Measurements from ENCODE around the gene WDR64. TPM values are rescaled to one million over a fixed set of nuclear protein-coding genes. Genes with fewer than 3 reads are reported as not detected.

Gene WDR64
- total and polyA plus RNA-seq, 9 donors, result 0.10 to 0.67 (median 0.34) TPM; not detected in 2

GRCh38 chr1:241819340-241819866, 167.3 kb downstream of the WDR64 start:
- intact Hi-C loops (cut with DNase I), result no loop called here
- TF ChIP-seq EP300 (IDR thresholded peaks at IDR 0.05), result no peak
- no peak for TF ChIP-seq CTCF (IDR thresholded peaks at IDR 0.05)

GRCh38 chr1:241821363-241821762, 169.3 kb downstream of the WDR64 start:
- no peaks in the 10 kb centered on the region for H3K9me3 ChIP-seq
- H3K4me3 ChIP-seq, result no peak overlapping the region
- WGBS, 3 donors, result 78 to 80% (median 80%) methylated on average over 4 of the region's 4 CpGs
- intact Hi-C loops (cut with DNase I), result no loop called here
- DNase-seq, result no peak
- H3K36me3 ChIP-seq, result no peaks in the 10 kb centered on the region
- no peak overlapping the region for H3K27ac ChIP-seq
- no peaks in the 10 kb centered on the region for H3K4me1 ChIP-seq (ENCODE audit: insufficient read depth)
- TF ChIP-seq CTCF (IDR thresholded peaks at IDR 0.05) (no peak), EP300 (IDR thresholded peaks at IDR 0.05) (no peak), POLR2A (IDR thresholded peaks at IDR 0.05) (no peak)
- H3K27me3 ChIP-seq, result no peaks in the 10 kb centered on the region

More at GRCh38 chr1:241819340-241819866, 167.3 kb downstream of the WDR64 start:
- no peaks in the 10 kb centered on the region for H3K27me3 ChIP-seq
- no peaks in the 10 kb centered on the region for H3K36me3 ChIP-seq
- no peak for DNase-seq
- no peaks in the 10 kb centered on the region for H3K9me3 ChIP-seq
- no peak overlapping the region for H3K4me3 ChIP-seq
- 87 to 89% (median 88%) methylated on average over 4 of the region's 4 CpGs for WGBS, 3 donors
- H3K4me1 ChIP-seq (ENCODE audit: insufficient read depth), result no peaks in the 10 kb centered on the region
- H3K27ac ChIP-seq, result no peak overlapping the region

GRCh38 chr1:241822846-241823245, 170.8 kb downstream of the WDR64 start:
- Histone ChIP-seq H3K9me3 (no peaks in the 10 kb centered on the region), H3K27ac (no peak overlapping the region), H3K27me3 (no peaks in the 10 kb centered on the region), H3K4me3 (no peak overlapping the region), H3K36me3 (no peaks in the 10 kb centered on the region), H3K4me1 (ENCODE audit: insufficient read depth) (no peaks in the 10 kb centered on the region)
- TF ChIP-seq CTCF (IDR thresholded peaks at IDR 0.05) (no peak), EP300 (IDR thresholded peaks at IDR 0.05) (no peak), POLR2A (IDR thresholded peaks at IDR 0.05) (no peak)
- intact Hi-C loops (cut with DNase I), result no loop called here
- no peak for DNase-seq

GRCh38 chr1:241823925-241824324, 171.8 kb downstream of the WDR64 start:
- Histone ChIP-seq H3K9me3 (no peaks in the 10 kb centered on the region), H3K36me3 (no peaks in the 10 kb centered on the region), H3K27ac (no peak overlapping the region), H3K27me3 (no peaks in the 10 kb centered on the region), H3K4me1 (ENCODE audit: insufficient read depth) (peaks cover 2% of the 10 kb centered on the region), H3K4me3 (no peak overlapping the region)
- intact Hi-C loops (cut with DNase I), result no loop called here
- 94 to 100% (median 100%) methylated on average over 1 of the region's 1 CpG for WGBS, 3 donors
- TF ChIP-seq CTCF (IDR thresholded peaks at IDR 0.05) (no peak), POLR2A (IDR thresholded peaks at IDR 0.05) (no peak), EP300 (IDR thresholded peaks at IDR 0.05) (no peak)
- DNase-seq, result no peak

Data from ovary (tissue), 9 donors.